K562 (cell line): Measurements from ENCODE around the gene ING2. TPM values are rescaled to one million over a fixed set of nuclear protein-coding genes. Genes with fewer than 3 reads are reported as not detected.

Experiments used
- CAMTA2 ChIP-seq: fragments of 250-450 bp; sonication (Bioruptor Pico); conservative IDR thresholded peaks from 2 replicates; pipeline ENCODE4 v1.5.1; 2022
- CBX5 ChIP-seq: IDR thresholded peaks from 2 replicates; pipeline ENCODE4 v1.6.1; 2014; ENCODE audit warnings: low read depth, borderline replicate concordance
- DACH1 ChIP-seq: fragments of 450-650 bp; IDR thresholded peaks from 2 replicates; pipeline ENCODE4 v1.6.1; 2018; ENCODE audit not compliant: partially characterized antibody
- DDX20 ChIP-seq: fragments of 450-650 bp; IDR thresholded peaks from 2 replicates; pipeline ENCODE4 v1.6.1; 2016; ENCODE audit warnings: missing genetic modification characterization, low read depth, mild to moderate bottlenecking, missing compliant biosample characterization, moderate library complexity
- EHMT2 ChIP-seq: fragments of 450-650 bp; IDR thresholded peaks from 2 replicates; pipeline ENCODE4 v1.6.1; 2018; ENCODE audit warnings: antibody characterized with exemption
- ETV5 ChIP-seq: sonication (generic); formaldehyde crosslinking; IDR thresholded peaks from 2 replicates; pipeline ENCODE4 v1.4.0; 2020; ENCODE audit warnings: low read depth, mild to moderate bottlenecking, missing genetic modification reagents
- EWSR1 ChIP-seq: fragments of 450-650 bp; IDR thresholded peaks from 2 replicates; pipeline ENCODE4 v1.6.1; 2018; ENCODE audit warnings: borderline replicate concordance, mild to moderate bottlenecking, low read depth, moderate library complexity; ENCODE audit not compliant: partially characterized antibody
- FOSL1 ChIP-seq: fragments of 200-800 bp; sonication (Bioruptor generic); conservative IDR thresholded peaks from 2 replicates; pipeline ENCODE4 v1.6.1; 2016; ENCODE audit warnings: missing genetic modification characterization, missing compliant biosample characterization
- GTF2A2 ChIP-seq: IDR thresholded peaks from 2 replicates; pipeline ENCODE4 v1.6.1; 2016; ENCODE audit warnings: mild to moderate bottlenecking, missing genetic modification characterization, missing compliant biosample characterization
- HCFC1 ChIP-seq: IDR thresholded peaks from 2 replicates; pipeline ENCODE4 v1.6.1; 2012; ENCODE audit warnings: low read depth, low read length, improper control_type of control experiment
- HDGF ChIP-seq: fragments of 450-650 bp; IDR thresholded peaks from 2 replicates; pipeline ENCODE4 v1.6.1; 2016
- LCOR ChIP-seq: sonication (generic); formaldehyde crosslinking; IDR thresholded peaks from 2 replicates; pipeline ENCODE4 v1.8.0; 2022; ENCODE audit warnings: mild to moderate bottlenecking, missing genetic modification reagents
- NFE2L1 ChIP-seq: fragments of 450-650 bp; IDR thresholded peaks from 2 replicates; pipeline ENCODE4 v1.6.1; 2016; ENCODE audit warnings: missing genetic modification characterization, low read depth, mild to moderate bottlenecking, missing compliant biosample characterization, moderate library complexity, borderline replicate concordance
- PCBP1 ChIP-seq: fragments of 200-400 bp; formaldehyde crosslinking; IDR thresholded peaks from 2 replicates; pipeline ENCODE4 v1.6.1; 2018; ENCODE audit warnings: mild to moderate bottlenecking, low read depth, low read length; ENCODE audit not compliant: poor library complexity, severe bottlenecking
- PHTF2 ChIP-seq: fragments of 250-450 bp; sonication (Bioruptor Pico); IDR thresholded peaks from 2 replicates; pipeline ENCODE4 v1.5.0; 2021; ENCODE audit warnings: mild to moderate bottlenecking
- POLR2B ChIP-seq: fragments of 450-650 bp; IDR thresholded peaks from 2 replicates; pipeline ENCODE4 v1.6.1; 2018; ENCODE audit warnings: low read depth; ENCODE audit not compliant: partially characterized antibody
- RBM25 ChIP-seq: fragments of 200-400 bp; formaldehyde crosslinking; IDR thresholded peaks from 2 replicates; pipeline ENCODE4 v1.6.1; 2018; ENCODE audit warnings: low read length, low read depth, moderate library complexity; ENCODE audit not compliant: severe bottlenecking
- SIX5 ChIP-seq, 2 experiments: IDR thresholded peaks; 2 replicates each; pipeline ENCODE4 v1.6.1; 2011; ENCODE audit warnings: low read length in 2 of 2, borderline replicate concordance in 1 of 2, low read depth in 1 of 2, mild to moderate bottlenecking in 1 of 2, moderate library complexity in 1 of 2; ENCODE audit not compliant: insufficient read depth in 1 of 2
- SNIP1 ChIP-seq: fragments of 450-650 bp; IDR thresholded peaks from 2 replicates; pipeline ENCODE4 v1.7.1; 2017; ENCODE audit warnings: low read depth, mild to moderate bottlenecking
- YY1 ChIP-seq, 3 experiments: IDR thresholded peaks; 2 replicates each; pipeline ENCODE4 v1.6.1; 2011; ENCODE audit warnings: low read length in 2 of 3, mild to moderate bottlenecking in 2 of 3, moderate library complexity in 2 of 3, borderline replicate concordance in 1 of 3, control low read depth in 1 of 3, low read depth in 1 of 3; ENCODE audit not compliant: insufficient read depth in 3 of 3, insufficient replicate concordance in 2 of 3, control insufficient read depth in 1 of 3, insufficient read length in 1 of 3; ENCODE audit errors: extremely low read depth in 1 of 3
- ZNF146 ChIP-seq: IDR thresholded peaks from one replicate; pipeline ENCODE4 v1.6.1; 2018; ENCODE audit warnings: missing compliant biosample characterization; ENCODE audit not compliant: unreplicated experiment
- ZNF212 ChIP-seq: fragments of 450-650 bp; formaldehyde crosslinking; IDR thresholded peaks from 2 replicates; pipeline ENCODE4 v1.4.0; 2020; ENCODE audit warnings: mild to moderate bottlenecking
- polyA plus RNA-seq, 8 experiments: library from polyadenylated mRNA; depleted of rRNA in 4 of 8; stranded (reverse) in 5 of 8; unstranded in 3 of 8; fragments of >200 nt; fragmentation: Nextera tagmentation in 2 of 8; fragmentation: Illumina TruSeq in 1 of 8; extraction: Ambion mirVana in 2 of 8; extraction: Trizol in 1 of 8; gene quantifications; 2 replicates each; pipeline versions ENCODE4 v1.2.1 to v1.2.3, GENCODE V29; 2011 to 2014; ENCODE audit warnings: inconsistent platforms in 1 of 8, missing spikeins in 1 of 8
- total RNA-seq, 7 experiments: library from RNA; depleted of rRNA in 6 of 7; stranded (reverse); fragments of >200 nt in 6 of 7; fragmentation: Illumina TruSeq in 2 of 7; extraction: Trizol in 2 of 7; gene quantifications; 2 replicates each; pipeline versions ENCODE4 v1.2.1 to v1.2.3, GENCODE V29; 2011 to 2021; ENCODE audit warnings: low replicate concordance in 1 of 7
- TF ChIP-seq, protein P1 (sequence below), 2 experiments: IDR thresholded peaks; 2 replicates each; pipeline ENCODE4 v1.6.1; 2011; ENCODE audit warnings: borderline replicate concordance in 1 of 2, control low read depth in 1 of 2, low read depth in 1 of 2, low read length in 1 of 2, mild to moderate bottlenecking in 1 of 2, mixed read lengths in 1 of 2, moderate library complexity in 1 of 2; ENCODE audit not compliant: insufficient read depth in 1 of 2, insufficient read length in 1 of 2, poor library complexity in 1 of 2, severe bottlenecking in 1 of 2; ENCODE audit errors: extremely low read depth in 1 of 2
- TF ChIP-seq, protein P2 (sequence below): fragments of 250-450 bp; sonication (Bioruptor Pico); IDR thresholded peaks from 2 replicates; pipeline ENCODE4 v1.5.0; 2021
- TF ChIP-seq, protein P3 (sequence below), 3 experiments: IDR thresholded peaks in 2 of 3; conservative IDR thresholded peaks in 1 of 3; 2 replicates each; pipeline ENCODE4 v1.5.1; 2011 to 2012; ENCODE audit warnings: low read length in 3 of 3, mild to moderate bottlenecking in 3 of 3, control low read depth in 2 of 3, improper control_type of control experiment in 1 of 3, inconsistent platforms in 1 of 3, low read depth in 1 of 3, mixed read lengths in 1 of 3, moderate library complexity in 1 of 3; ENCODE audit not compliant: insufficient read depth in 2 of 3

Gene ING2
- total and polyA plus RNA-seq, 9 of the 15 experiments (the other 6 are each of a cell fraction or from before 2014, with no cell fraction given), result 2.9 to 21.4 (median 12.4) TPM

DNA sequence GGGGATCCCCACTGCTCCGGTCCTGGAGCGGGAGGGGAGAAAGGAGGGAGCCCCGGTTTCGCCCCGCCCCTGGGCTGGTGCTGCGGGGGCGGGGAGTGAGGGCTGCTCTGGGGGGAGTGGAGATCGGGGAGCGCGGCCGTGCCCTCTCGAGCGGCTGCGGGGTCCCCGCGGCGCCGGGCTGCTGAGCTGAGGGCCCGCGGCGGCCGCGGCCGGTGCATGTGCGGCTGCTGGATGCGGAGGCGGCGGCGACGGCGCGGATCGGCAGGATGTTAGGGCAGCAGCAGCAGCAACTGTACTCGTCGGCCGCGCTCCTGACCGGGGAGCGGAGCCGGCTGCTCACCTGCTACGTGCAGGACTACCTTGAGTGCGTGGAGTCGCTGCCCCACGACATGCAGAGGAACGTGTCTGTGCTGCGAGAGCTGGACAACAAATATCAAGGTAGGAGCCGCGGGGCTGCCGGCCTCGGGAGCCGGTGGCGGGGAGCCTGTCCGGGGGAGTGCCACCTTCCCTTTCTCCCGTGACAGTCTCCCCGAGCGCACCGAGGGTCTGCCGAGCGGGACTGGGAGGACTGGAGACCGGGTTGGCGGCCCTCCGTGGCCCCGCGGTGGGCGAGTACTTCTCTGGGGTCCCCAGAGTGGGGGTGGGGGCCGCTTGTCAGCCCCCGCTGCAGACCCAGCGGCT lies at the start of gene ING2 (continued):
- TF ChIP-seq, protein P1, sequence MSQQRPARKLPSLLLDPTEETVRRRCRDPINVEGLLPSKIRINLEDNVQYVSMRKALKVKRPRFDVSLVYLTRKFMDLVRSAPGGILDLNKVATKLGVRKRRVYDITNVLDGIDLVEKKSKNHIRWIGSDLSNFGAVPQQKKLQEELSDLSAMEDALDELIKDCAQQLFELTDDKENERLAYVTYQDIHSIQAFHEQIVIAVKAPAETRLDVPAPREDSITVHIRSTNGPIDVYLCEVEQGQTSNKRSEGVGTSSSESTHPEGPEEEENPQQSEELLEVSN (IDR thresholded peaks at IDR 0.05; ENCODE audit: borderline replicate concordance in 1 of 2, extremely low read depth in 1 of 2, insufficient read depth in 1 of 2, insufficient read length in 1 of 2, low read depth in 1 of 2, low read length in 1 of 2, poor library complexity in 1 of 2, severe bottlenecking in 1 of 2), result peak; percentile 9 to 76
- TF ChIP-seq HCFC1 (no peak), RBM25 (no peak), PHTF2 (CRISPR knock-in tag) (no peak), SIX5 (IDR thresholded peaks at IDR 0.05; ENCODE audit: borderline replicate concordance in 1 of 2, insufficient read depth in 1 of 2, low read depth in 1 of 2, low read length in 2 of 2) (no peak), ETV5 (CRISPR knock-in tag) (no peak), EHMT2 (no peak), CBX5 (no peak), DDX20 (tag) (no peak), CAMTA2 (CRISPR knock-in tag) (no peak), LCOR (no peak), POLR2B (no peak), DACH1 (no peak), HDGF (no peak), YY1 (IDR thresholded peaks at IDR 0.05; ENCODE audit: borderline replicate concordance in 1 of 3, control insufficient read depth in 1 of 3, extremely low read depth in 1 of 3, insufficient read depth in 3 of 3, insufficient read length in 1 of 3, insufficient replicate concordance in 2 of 3, low read depth in 1 of 3, low read length in 2 of 3) (peak in 2 of 3 experiments; percentile 12 to 14), NFE2L1 (tag) (no peak), ZNF146 (CRISPR knock-in tag) (no peak), FOSL1 (tag) (no peak), GTF2A2 (tag) (no peak), EWSR1 (no peak), SNIP1 (no peak), PCBP1 (no peak), ZNF212 (CRISPR knock-in tag) (0 out of 2 replicates have a peak, but pooled peaks have one; percentile 32)
- TF ChIP-seq, protein P2, sequence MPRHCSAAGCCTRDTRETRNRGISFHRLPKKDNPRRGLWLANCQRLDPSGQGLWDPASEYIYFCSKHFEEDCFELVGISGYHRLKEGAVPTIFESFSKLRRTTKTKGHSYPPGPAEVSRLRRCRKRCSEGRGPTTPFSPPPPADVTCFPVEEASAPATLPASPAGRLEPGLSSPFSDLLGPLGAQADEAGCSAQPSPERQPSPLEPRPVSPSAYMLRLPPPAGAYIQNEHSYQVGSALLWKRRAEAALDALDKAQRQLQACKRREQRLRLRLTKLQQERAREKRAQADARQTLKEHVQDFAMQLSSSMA, result no peak
- TF ChIP-seq, protein P3, sequence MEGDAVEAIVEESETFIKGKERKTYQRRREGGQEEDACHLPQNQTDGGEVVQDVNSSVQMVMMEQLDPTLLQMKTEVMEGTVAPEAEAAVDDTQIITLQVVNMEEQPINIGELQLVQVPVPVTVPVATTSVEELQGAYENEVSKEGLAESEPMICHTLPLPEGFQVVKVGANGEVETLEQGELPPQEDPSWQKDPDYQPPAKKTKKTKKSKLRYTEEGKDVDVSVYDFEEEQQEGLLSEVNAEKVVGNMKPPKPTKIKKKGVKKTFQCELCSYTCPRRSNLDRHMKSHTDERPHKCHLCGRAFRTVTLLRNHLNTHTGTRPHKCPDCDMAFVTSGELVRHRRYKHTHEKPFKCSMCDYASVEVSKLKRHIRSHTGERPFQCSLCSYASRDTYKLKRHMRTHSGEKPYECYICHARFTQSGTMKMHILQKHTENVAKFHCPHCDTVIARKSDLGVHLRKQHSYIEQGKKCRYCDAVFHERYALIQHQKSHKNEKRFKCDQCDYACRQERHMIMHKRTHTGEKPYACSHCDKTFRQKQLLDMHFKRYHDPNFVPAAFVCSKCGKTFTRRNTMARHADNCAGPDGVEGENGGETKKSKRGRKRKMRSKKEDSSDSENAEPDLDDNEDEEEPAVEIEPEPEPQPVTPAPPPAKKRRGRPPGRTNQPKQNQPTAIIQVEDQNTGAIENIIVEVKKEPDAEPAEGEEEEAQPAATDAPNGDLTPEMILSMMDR (IDR thresholded peaks at IDR 0.05 in 2 of 3, conservative IDR thresholded peaks at IDR 0.05 in 1 of 3; ENCODE audit: insufficient read depth in 2 of 3, low read depth in 1 of 3, low read length in 3 of 3), result no peak
